Sigmoid colon (tissue), 7 donors: ENCODE data around the gene GNAT1. TPM values are rescaled to one million over a fixed set of nuclear protein-coding genes. Genes with fewer than 3 reads are reported as not detected.
A peak's percentile ranks its signal among the peaks of the same experiment; 100 is the strongest.
"Not testable (repeated sequence)": the region's sequence is repeated elsewhere in the genome, so short reads cannot be mapped to it uniquely, and the experiment has no call there.

Experiments used
- DNase-seq: peaks from one replicate; pipeline ENCODE4 v3.0.0-alpha.2; 2019
- H3K27ac ChIP-seq, 4 donors: fragments of 200-600 bp; sonication (generic); one replicate each; pipeline ENCODE4 v1.5.1; 2016 to 2019; ENCODE audit warnings: mild to moderate bottlenecking in 1 of 4
- H3K27me3 ChIP-seq, 3 donors: fragments of 200-600 bp; sonication (generic); one replicate each; pipeline ENCODE4 v1.5.1; 2019; ENCODE audit warnings: mild to moderate bottlenecking in 1 of 3
- H3K36me3 ChIP-seq, 4 donors: fragments of 200-600 bp; sonication (generic); one replicate each; pipeline ENCODE4 v1.5.1; 2016 to 2019
- H3K4me1 ChIP-seq, 4 donors: fragments of 200-600 bp; sonication (generic); one replicate each; pipeline ENCODE4 v1.5.1; 2017 to 2019
- H3K4me3 ChIP-seq, 4 donors: fragments of 200-600 bp; sonication (generic); one replicate each; pipeline ENCODE4 v1.5.1; 2017 to 2019; ENCODE audit warnings: mild to moderate bottlenecking in 2 of 4, moderate library complexity in 1 of 4
- H3K9me3 ChIP-seq, 4 donors: fragments of 200-600 bp in 3 of 4; sonication (generic) in 3 of 4; one replicate each; pipeline versions ENCODE4 v1.5.1 to v1.6.1; 2013 to 2019
- CTCF ChIP-seq, 4 experiments: fragments of 450-650 bp in 3 of 4; fragments of 200-600 bp in 1 of 4; IDR thresholded peaks; one replicate each; pipeline ENCODE4 v1.5.1; 2016 to 2019; ENCODE audit warnings: antibody characterized with exemption in 4 of 4, mild to moderate bottlenecking in 3 of 4, moderate library complexity in 2 of 4
- EP300 ChIP-seq, 4 donors: sonication (generic); formaldehyde crosslinking; IDR thresholded peaks; one replicate each; pipeline ENCODE4 v1.6.1; 2017; ENCODE audit warnings: antibody characterized with exemption in 4 of 4
- POLR2A ChIP-seq, 2 donors: fragments of 450-650 bp; IDR thresholded peaks; one replicate each; pipeline ENCODE4 v1.6.1; 2016; ENCODE audit warnings: antibody characterized with exemption in 2 of 2, mild to moderate bottlenecking in 2 of 2, moderate library complexity in 2 of 2
- POLR2AphosphoS5 ChIP-seq, 4 donors: sonication (generic); formaldehyde crosslinking; IDR thresholded peaks; one replicate each; pipeline ENCODE4 v1.6.1; 2017; ENCODE audit warnings: antibody characterized with exemption in 4 of 4
- WGBS, 2 donors: extraction: QIAGEN DNeasy Blood & Tissue Kit; methylation state at CpG; one replicate each; pipeline ENCODE4 v1.1.7; 2013; 5-methylcytosine and 5-hydroxymethylcytosine counted together
- intact Hi-C: fragments of 100-400 bp; cut with DNase I; formaldehyde crosslinking; loops from one replicate; pipeline ENCODE4 v1.15.1; 2023
- polyA plus RNA-seq, 3 donors: library from polyadenylated mRNA; stranded (reverse); fragments of 200-250 nt; gene quantifications; one replicate each; pipeline ENCODE4 v1.2.3, GENCODE V29; 2013
- total RNA-seq, 4 donors: library from RNA; depleted of rRNA; stranded (reverse); fragments of >200 nt; gene quantifications; one replicate each; pipeline ENCODE4 v1.1.0, GENCODE V29; 2016
- donor health status: healthy with polysubstance abuse.
- donor health status: Bipolar disorder and iron deficiency.
- donor health status: healthy.

Gene GNAT1
- total and polyA plus RNA-seq, 7 donors: 0.06 TPM; not detected in 6

DNA sequence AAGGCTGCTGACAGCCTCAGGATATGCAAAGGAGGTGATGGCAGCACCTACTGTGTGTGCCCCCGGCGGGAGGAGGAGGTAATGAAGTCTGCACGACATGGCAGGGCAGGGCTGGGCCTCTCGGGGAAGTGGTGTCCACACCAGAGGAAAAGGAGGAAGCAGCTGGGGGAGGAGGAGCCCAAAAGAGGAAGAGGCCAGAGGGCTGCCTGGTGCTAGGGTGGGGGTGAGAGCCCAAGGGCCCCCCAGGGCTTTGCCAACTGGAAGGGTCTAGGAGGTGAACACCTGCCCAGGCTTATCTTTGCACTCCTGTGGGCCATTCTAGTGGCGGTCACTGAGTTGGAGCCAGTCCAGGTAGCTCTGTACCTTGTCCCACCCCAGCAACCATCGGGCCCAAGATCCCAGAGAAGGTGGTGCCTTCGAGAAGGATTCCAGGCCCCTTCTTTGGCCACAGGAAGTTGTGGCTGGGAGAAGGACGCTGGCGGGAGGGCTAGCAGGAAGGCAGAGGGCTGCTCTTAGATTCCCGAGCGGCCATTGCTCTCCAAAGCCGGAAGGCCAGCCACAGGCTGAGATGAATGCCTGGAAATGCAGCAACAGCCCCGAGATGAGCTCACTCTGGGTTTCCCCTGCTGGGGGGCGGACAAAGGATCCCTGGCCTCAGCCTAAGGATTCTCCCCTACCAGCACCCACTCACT lies 51.6 kb downstream of the GNAT1 start:
- Histone ChIP-seq H3K4me1 (peaks cover 0 to 99% (median 96%) of the 10 kb centered on the region in 4 donors), H3K36me3 (no peaks in the 10 kb centered on the region), H3K9me3 (no peaks in the 10 kb centered on the region), H3K27ac (peak overlapping the region; percentile 87 to 94 (median 90)), H3K27me3 (no peaks in the 10 kb centered on the region), H3K4me3 (no peak overlapping the region)
- 35 to 57% methylated on average over 14 of the region's 14 CpGs for WGBS, 2 donors
- intact Hi-C loops: no loop called here
- DNase-seq: peak; percentile 84
- no peak for TF ChIP-seq POLR2A (IDR thresholded peaks at IDR 0.05)
- TF ChIP-seq CTCF (IDR thresholded peaks at IDR 0.05): no peak
- no peak for TF ChIP-seq EP300 (IDR thresholded peaks at IDR 0.05)
- no peak for TF ChIP-seq POLR2AphosphoS5 (IDR thresholded peaks at IDR 0.05)

DNA sequence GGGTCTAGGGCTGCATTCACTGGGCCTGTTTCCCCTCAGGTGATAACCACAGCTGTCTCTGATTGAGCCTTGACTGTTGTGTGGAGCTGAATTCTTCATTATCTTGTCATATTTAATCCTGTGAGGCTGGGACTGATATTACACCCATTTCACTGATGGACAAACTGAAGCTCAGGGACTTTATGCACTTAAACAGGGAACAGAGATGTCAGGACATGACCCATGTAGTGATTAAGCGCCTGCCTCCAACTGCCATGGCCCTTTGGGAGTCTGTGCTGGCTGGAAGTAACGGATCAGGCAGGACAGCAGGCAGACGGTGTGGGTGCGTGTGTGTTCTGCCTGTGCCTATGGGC lies 52.1 kb downstream of the GNAT1 start:
- TF ChIP-seq POLR2A (IDR thresholded peaks at IDR 0.05) (no peak), POLR2AphosphoS5 (IDR thresholded peaks at IDR 0.05) (no peak), EP300 (IDR thresholded peaks at IDR 0.05) (no peak), CTCF (IDR thresholded peaks at IDR 0.05) (no peak)
- Histone ChIP-seq H3K9me3 (no peaks in the 10 kb centered on the region), H3K4me3 (no peak overlapping the region), H3K27me3 (no peaks in the 10 kb centered on the region), H3K36me3 (no peaks in the 10 kb centered on the region), H3K27ac (peak overlapping the region; percentile 87 to 94 (median 90)), H3K4me1 (peaks cover 0 to 99% (median 95%) of the 10 kb centered on the region in 4 donors)
- intact Hi-C loops: no loop called here
- no peak for DNase-seq
- WGBS, 2 donors: 88 to 95% methylated on average over 4 of the region's 4 CpGs

DNA sequence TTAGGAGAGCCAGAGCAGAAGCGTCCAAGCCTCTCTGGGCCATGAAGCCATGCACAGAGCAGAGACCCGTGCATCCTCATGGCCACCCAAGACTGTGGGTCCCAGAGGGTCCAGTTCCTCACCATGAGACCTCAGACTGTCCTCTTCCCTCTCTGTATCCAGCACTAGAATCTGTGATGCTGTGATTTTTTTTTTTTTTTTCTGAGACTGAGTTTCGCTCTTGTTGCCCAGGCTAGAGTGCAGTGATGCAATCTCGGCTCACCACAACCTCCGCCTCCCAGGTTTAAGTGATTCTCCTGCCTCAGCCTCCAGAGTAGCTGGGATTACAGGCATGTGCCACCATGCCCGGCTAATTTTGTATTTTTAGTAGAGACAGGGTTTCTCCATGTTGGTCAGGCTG lies 53.4 kb downstream of the GNAT1 start:
- Histone ChIP-seq H3K27ac (peak overlapping the region; percentile 76 to 91 (median 85)), H3K4me1 (peaks cover 0 to 99% (median 94%) of the 10 kb centered on the region in 4 donors)
- intact Hi-C loops, DNase-seq, H3K4me3 ChIP-seq, H3K27me3 ChIP-seq, H3K36me3 ChIP-seq, H3K9me3 ChIP-seq: not testable (repeated sequence)
- 88 to 89% methylated on average over 6 of the region's 6 CpGs for WGBS, 2 donors

DNA sequence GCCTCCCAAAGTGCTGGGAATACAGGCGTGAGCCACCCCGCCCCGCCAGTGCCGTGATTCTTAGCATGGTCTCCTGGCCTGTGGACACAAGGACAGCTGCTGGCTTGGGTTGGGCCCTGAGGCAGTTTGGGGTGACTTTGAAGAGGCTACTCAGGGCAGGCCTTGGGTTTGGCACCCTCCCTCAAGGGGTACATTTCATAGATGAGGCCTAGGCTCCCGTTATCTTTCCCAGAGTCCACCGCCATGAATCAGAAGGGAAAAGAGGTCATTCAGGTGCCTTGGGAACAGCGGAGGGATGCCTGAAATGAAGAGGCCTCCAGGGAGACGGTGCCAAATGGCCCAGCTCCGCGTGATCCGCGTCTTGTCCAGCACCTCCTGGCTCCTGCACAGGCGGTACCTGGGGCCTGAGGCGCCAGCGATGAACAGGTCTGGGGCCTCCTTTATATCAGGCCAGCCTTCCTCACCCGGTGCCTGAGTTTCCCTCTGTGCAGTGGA lies 53.9 kb downstream of the GNAT1 start:
- WGBS, 2 donors: 76 to 82% methylated on average over 16 of the region's 16 CpGs
- TF ChIP-seq EP300 (IDR thresholded peaks at IDR 0.05): no peak
- no peak for TF ChIP-seq POLR2A (IDR thresholded peaks at IDR 0.05)
- no peak for TF ChIP-seq CTCF (IDR thresholded peaks at IDR 0.05)
- no peak for TF ChIP-seq POLR2AphosphoS5 (IDR thresholded peaks at IDR 0.05)
- DNase-seq: no peak
- Histone ChIP-seq H3K27ac (peak overlapping the region; percentile 76 to 91 (median 85)), H3K36me3 (peaks cover 0 to 2% (median 0%) of the 10 kb centered on the region in 4 donors), H3K4me3 (peak overlapping the region in 2 of 4 donors; percentile 45 to 52), H3K9me3 (no peaks in the 10 kb centered on the region), H3K4me1 (peaks cover 0 to 99% (median 92%) of the 10 kb centered on the region in 4 donors), H3K27me3 (no peaks in the 10 kb centered on the region)
- intact Hi-C loops: no loop called here

DNA sequence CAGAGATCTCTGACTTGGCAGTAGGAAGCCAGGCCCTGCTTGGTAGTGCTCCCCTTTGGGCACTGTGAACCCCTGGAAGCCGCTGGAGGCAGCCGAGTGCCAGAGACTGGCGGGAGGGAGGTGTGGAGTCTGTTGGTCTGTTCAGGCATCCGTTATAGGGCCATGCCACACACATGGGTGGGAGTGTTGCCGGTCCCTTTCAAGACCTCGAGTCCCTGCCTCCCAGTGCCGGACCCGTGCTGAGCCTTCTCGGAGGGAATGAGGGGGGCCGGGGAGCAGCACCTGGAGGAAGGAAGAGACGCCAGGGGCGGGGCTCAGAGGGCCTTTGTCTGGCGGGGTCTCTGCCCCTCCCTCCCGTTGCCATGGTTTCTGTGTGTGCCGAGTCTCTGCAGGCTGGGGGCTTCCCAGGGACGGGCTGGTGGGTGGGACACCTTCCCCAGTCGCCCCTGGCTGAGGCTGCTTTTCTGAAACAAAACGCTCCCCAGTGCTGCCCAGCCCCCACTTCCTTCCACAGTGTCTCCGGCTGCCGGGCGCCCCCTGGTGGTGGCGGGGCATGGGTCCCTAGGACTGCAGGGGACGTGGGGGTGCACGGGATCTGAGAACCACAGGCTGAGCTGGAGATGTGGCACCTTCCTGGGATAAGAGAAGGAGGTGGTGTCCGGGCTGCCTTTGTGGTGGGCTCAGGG lies 54.6 kb downstream of the GNAT1 start:
- Histone ChIP-seq H3K27me3 (no peaks in the 10 kb centered on the region), H3K27ac (peak overlapping the region; percentile 76 to 91 (median 85)), H3K4me1 (peaks cover 0 to 99% (median 89%) of the 10 kb centered on the region in 4 donors), H3K36me3 (peaks cover 0 to 5% (median 1%) of the 10 kb centered on the region in 4 donors), H3K4me3 (peak overlapping the region; percentile 24 to 52 (median 44)), H3K9me3 (no peaks in the 10 kb centered on the region)
- WGBS, 2 donors: 0 to 1% methylated on average over 25 of the region's 25 CpGs
- peak; percentile 95 for DNase-seq
- TF ChIP-seq EP300 (IDR thresholded peaks at IDR 0.05) (no peak), POLR2AphosphoS5 (IDR thresholded peaks at IDR 0.05) (peak in 2 of 4 donors; percentile 34 to 43), CTCF (IDR thresholded peaks at IDR 0.05) (peak; percentile 94 to 99 (median 98))
- intact Hi-C loops: loop anchor here (1.0 to 2.0 kb wide), 2 partner anchors 19 to 53 kb away; no protein-coding TSS in a partner anchor
